Measurements from ENCODE around the gene RDM1.
"Not testable (repeated sequence)": the region's sequence is repeated elsewhere in the genome, so short reads cannot be mapped to it uniquely, and the experiment has no call there.

The RDM1 gene

GRCh38 chr17:35930211-35931065 lies at the start of gene RDM1:
TSS of gene RDM1 (minus strand) at chr17:35930773. CDS start at chr17:35930727, 46 bp downstream.
- peak; percentile 70 for DNase-seq

- DNase-seq: no peak
These were observed 47.8 kb upstream of the RDM1 start for GRCh38 chr17:35978346-35978745.

- no peak for DNase-seq
These were observed 46.9 kb upstream of the RDM1 start for GRCh38 chr17:35977509-35977908.

GRCh38 chr17:35973333-35974260 lies 43.0 kb upstream of the RDM1 start:
- no peak for DNase-seq

- DNase-seq: no peak
These were observed 42.4 kb upstream of the RDM1 start for GRCh38 chr17:35972945-35973332.

GRCh38 chr17:35972535-35972934 lies 42.0 kb upstream of the RDM1 start:
- no peak for DNase-seq

- no peak for DNase-seq
These were observed 41.5 kb upstream of the RDM1 start for GRCh38 chr17:35972066-35972465.

GRCh38 chr17:35969558-35970380 lies 39.2 kb upstream of the RDM1 start:
- DNase-seq: peak; percentile 76

- DNase-seq: no peak
These were observed 38.0 kb upstream of the RDM1 start for GRCh38 chr17:35968520-35969054.

GRCh38 chr17:35965272-35965671 lies 34.7 kb upstream of the RDM1 start:
- no peak for DNase-seq

GRCh38 chr17:35963663-35964062 lies 33.1 kb upstream of the RDM1 start:
- DNase-seq: no peak

- no peak for DNase-seq
These were observed 23.1 kb upstream of the RDM1 start for GRCh38 chr17:35953720-35954119.

- no peak for DNase-seq
These were observed 18.8 kb upstream of the RDM1 start for GRCh38 chr17:35949401-35949800.

- no peak for DNase-seq
These were observed 17.5 kb upstream of the RDM1 start for GRCh38 chr17:35948092-35948491.

GRCh38 chr17:35947156-35947585 lies 16.6 kb upstream of the RDM1 start:
- DNase-seq: peak; percentile 63

- no peak for DNase-seq
These were observed 13.6 kb upstream of the RDM1 start for GRCh38 chr17:35944151-35944550.

- no peak for DNase-seq
These were observed 13.0 kb upstream of the RDM1 start, which contains the start of gene LYZL6 for GRCh38 chr17:35943537-35943936. TSS of gene LYZL6 (minus strand) at chr17:35943713. CDS start at chr17:35939356, 4,357 bp downstream.

GRCh38 chr17:35942588-35943186 lies 12.1 kb upstream of the RDM1 start:
- DNase-seq: no peak

GRCh38 chr17:35938492-35938891 lies 7.9 kb upstream of the RDM1 start:
- not testable (repeated sequence) for DNase-seq

- no peak for DNase-seq
These were observed 5.5 kb upstream of the RDM1 start for GRCh38 chr17:35936063-35936462.

GRCh38 chr17:35934760-35935159 lies 4.2 kb upstream of the RDM1 start:
- DNase-seq: no peak

- no peak for DNase-seq
These were observed 2.0 kb upstream of the RDM1 start for GRCh38 chr17:35932586-35932985.
